PFSK-1 (cell line): Measurements from ENCODE around the gene METTL26.

ENCODE experiments used
- FOXP2 ChIP-seq: optimal IDR thresholded peaks from 2 replicates; pipeline ENCODE3; 2011; ENCODE audit warnings: borderline replicate concordance, control low read depth, inconsistent platforms; ENCODE audit not compliant: insufficient read depth; ENCODE audit errors: extremely low read length, extremely low read depth
- POLR2AphosphoS5 ChIP-seq: IDR thresholded peaks from 2 replicates; pipeline ENCODE4 v1.6.1; 2012; ENCODE audit warnings: low read depth, mild to moderate bottlenecking, control low read depth, low read length, moderate library complexity
- SIN3A ChIP-seq: IDR thresholded peaks from 2 replicates; pipeline ENCODE4 v1.6.1; 2012; ENCODE audit warnings: mild to moderate bottlenecking, low read length, moderate library complexity, borderline replicate concordance; ENCODE audit not compliant: insufficient read depth
- TAF1 ChIP-seq: IDR thresholded peaks from 2 replicates; pipeline ENCODE4 v1.6.1; 2012; ENCODE audit warnings: low read length, control low read depth, borderline replicate concordance; ENCODE audit not compliant: insufficient read depth
- TF ChIP-seq, protein P1 (sequence below), 2 experiments: IDR thresholded peaks; 2 replicates each; pipeline versions ENCODE4 v1.6.1 to v1.8.0; 2011 to 2012; ENCODE audit warnings: low read depth in 2 of 2, low read length in 2 of 2, control low read depth in 1 of 2, inconsistent platforms in 1 of 2, mild to moderate bottlenecking in 1 of 2, moderate library complexity in 1 of 2; ENCODE audit not compliant: insufficient read depth in 1 of 2

The METTL26 gene

DNA sequence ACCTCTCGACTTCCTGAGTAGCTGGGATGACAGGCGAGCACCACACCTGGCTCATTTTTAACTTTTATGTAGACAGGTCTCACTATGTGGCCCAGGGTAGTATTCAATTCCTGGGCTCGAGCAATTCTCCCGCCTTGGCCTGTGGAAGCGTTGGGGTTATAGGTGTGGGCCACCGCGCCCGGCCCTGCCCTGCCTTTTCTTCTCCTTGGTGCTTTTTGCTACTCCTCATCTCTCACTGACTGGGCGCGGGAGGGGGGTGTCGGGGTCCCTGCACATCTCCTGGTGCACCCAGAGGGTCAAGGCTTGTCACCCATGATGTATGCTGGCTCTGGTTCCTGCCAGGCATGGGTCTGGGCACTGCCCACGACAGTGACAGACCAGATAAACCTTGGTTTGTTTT lies 8.5 kb upstream of the METTL26 start:
- TF ChIP-seq SIN3A (no peak), TAF1 (no peak), POLR2AphosphoS5 (no peak), FOXP2 (no peak)
- TF ChIP-seq, protein P1, sequence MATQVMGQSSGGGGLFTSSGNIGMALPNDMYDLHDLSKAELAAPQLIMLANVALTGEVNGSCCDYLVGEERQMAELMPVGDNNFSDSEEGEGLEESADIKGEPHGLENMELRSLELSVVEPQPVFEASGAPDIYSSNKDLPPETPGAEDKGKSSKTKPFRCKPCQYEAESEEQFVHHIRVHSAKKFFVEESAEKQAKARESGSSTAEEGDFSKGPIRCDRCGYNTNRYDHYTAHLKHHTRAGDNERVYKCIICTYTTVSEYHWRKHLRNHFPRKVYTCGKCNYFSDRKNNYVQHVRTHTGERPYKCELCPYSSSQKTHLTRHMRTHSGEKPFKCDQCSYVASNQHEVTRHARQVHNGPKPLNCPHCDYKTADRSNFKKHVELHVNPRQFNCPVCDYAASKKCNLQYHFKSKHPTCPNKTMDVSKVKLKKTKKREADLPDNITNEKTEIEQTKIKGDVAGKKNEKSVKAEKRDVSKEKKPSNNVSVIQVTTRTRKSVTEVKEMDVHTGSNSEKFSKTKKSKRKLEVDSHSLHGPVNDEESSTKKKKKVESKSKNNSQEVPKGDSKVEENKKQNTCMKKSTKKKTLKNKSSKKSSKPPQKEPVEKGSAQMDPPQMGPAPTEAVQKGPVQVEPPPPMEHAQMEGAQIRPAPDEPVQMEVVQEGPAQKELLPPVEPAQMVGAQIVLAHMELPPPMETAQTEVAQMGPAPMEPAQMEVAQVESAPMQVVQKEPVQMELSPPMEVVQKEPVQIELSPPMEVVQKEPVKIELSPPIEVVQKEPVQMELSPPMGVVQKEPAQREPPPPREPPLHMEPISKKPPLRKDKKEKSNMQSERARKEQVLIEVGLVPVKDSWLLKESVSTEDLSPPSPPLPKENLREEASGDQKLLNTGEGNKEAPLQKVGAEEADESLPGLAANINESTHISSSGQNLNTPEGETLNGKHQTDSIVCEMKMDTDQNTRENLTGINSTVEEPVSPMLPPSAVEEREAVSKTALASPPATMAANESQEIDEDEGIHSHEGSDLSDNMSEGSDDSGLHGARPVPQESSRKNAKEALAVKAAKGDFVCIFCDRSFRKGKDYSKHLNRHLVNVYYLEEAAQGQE (IDR thresholded peaks at IDR 0.05; ENCODE audit: insufficient read depth in 1 of 2, low read depth in 2 of 2, low read length in 2 of 2): no peak

DNA sequence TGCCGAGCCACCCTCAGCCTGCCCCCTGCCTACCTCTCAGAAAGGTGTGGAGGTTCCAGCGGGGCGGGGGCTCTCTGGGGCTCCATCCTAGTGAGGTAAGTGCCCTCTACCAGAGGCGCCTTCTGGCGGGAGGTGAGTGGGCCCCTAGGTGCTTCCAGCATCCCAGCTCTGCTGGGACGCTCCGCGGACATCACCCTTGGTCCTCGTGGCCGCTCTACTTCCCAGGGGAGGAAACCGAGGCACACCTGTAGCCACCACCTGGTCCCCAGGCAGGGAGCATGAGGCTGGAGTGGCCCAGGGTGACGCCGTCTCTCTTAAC lies 6.9 kb upstream of the METTL26 start:
- TF ChIP-seq SIN3A (no peak), FOXP2 (no peak), TAF1 (no peak), POLR2AphosphoS5 (no peak)
- TF ChIP-seq, protein P1 (IDR thresholded peaks at IDR 0.05; ENCODE audit: insufficient read depth in 1 of 2, low read depth in 2 of 2, low read length in 2 of 2): no peak

DNA sequence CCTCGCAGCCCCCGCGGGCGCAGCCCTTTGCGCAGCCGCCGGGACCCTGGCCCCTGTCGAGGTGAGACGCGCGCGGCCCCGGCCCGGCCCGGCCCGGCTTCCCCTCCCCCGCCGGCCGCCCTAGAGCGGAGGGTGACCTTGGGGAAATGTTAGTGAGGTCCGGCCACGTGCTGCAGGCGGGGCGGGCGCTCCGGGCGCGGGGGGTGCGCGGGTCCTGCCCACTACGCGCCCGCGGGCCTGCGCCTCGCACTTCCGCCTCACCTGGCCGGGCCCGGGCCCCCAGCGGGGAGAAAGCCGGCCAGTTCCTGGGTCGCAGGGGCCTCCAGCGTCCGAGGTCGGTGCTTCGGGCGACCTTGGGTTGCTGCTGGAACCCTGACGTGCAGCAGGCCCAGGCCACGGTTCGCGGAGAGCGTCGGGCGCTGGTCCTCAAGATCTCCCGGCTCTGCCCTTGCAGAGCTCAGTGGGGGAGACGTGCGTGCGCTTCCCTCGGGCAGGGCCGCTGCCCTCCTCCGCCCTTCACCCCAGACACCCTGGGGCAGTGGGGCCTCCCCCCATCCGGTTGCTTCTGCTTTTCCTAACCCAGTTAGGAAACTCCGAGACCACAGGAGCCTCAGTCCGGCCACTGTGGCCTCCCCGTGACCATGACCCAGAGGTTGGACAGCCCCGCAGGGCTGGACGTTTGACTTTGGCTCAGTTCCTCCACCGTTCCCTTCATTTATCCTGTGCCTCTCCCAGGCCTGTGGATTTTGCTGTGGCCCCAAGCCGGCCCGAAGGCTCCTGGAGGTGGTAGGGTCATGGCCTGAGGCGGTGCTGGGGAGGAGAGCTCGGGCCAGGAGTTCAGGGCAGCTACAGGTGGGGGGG lies 6.3 kb upstream of the METTL26 start:
- TF ChIP-seq TAF1: 0 out of 2 replicates have a peak, but pooled peaks have one; percentile 15
- no peak for TF ChIP-seq FOXP2

DNA sequence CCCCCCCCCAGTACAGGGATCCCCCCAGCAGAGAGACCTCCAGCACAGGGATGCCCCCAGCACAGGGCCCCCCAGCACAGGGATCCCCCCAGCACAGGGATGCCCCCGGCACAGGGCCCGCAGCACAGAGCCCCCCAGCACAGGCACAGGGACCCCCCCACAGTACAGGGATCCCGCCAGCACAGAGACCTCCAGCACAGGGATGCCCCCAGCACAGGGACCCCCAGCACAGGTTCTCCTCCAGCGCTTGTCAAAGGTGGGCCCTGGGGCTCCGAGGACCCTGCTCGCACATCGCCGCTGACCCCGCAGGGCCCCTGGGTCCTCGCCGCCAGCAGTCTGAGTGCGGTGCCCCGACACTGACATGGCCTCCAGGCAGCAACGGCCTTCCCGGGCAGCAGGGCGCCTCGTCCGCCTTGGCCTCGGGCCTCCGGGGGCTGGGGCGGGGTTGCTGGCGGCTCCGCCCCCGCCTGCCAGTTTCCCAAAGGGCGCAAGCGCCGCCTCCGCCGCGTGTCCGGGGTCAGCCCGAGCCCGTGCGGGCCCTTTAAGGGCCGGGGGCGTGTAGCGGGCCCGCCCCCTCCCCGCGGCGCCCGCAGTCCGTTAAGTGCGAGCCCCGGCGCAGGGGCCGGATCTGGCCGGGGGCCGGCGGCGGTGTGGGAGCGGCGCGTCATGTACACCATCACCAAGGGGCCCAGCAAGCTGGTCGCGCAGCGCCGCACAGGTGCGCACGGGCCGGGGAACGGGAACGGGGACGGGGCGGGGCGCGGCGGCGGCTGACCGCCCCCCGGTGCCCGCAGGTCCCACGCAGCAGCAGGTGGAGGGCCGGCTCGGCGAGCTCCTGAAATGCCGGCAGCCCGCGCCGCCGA lies 5.5 kb upstream of the METTL26 start, which contains the start of gene MCRIP2:
TSS of gene MCRIP2 (plus strand) at position 503 of the 863 bp plus-strand sequence. CDS start at position 667, 164 bp downstream.
- TF ChIP-seq SIN3A: no peak
- peak; percentile 78 for TF ChIP-seq POLR2AphosphoS5
- 0 out of 2 replicates have a peak, but pooled peaks have one; percentile 50 for TF ChIP-seq TAF1

DNA sequence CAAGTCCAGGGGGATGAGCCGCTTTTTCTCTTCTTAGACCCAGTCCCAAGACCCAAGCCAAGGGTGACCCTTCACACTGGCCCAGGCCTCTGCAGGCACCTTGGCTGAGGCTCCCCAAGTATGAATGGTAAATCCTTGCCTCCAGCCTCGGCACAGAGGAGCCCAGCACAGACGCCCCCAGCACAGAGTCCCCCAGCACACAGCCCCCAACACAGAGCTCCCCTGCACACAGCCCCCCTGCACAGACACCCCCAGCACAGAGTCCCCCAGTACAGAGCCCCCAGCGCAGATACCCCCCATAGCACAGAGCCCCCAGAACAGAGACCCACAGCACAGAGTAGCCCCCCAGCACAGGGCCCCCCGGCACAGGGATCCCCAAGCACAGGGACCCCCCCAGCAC lies 4.5 kb upstream of the METTL26 start:
- TF ChIP-seq, protein P1 (IDR thresholded peaks at IDR 0.05; ENCODE audit: insufficient read depth in 1 of 2, low read depth in 2 of 2, low read length in 2 of 2): no peak
- TF ChIP-seq POLR2AphosphoS5 (no peak), SIN3A (no peak), FOXP2 (no peak), TAF1 (no peak)
